GM23338 (cell line): ENCODE data around the gene USP6NL. TPM values are rescaled to one million over a fixed set of nuclear protein-coding genes. Genes with fewer than 3 reads are reported as not detected.

ENCODE experiments used
- ATAC-seq: fragments of 200-7000 bp; cut with Tn5 transposase; 3 replicates; pipeline ENCODE4 v1.9.1; 2020
- DNase-seq: peaks from one replicate; pipeline ENCODE4 v3.0.0-alpha.2; 2015; ENCODE audit warnings: low spot score
- H2AFZ ChIP-seq: fragments of 200-600 bp; sonication (generic); 2 replicates; pipeline ENCODE4 v1.8.0; 2016; ENCODE audit warnings: antibody characterized with exemption, mild to moderate bottlenecking, moderate library complexity
- H3F3A ChIP-seq: fragments of 200-600 bp; sonication (generic); replicated peaks from 2 replicates; pipeline ENCODE4 v1.8.0; 2017; ENCODE audit warnings: antibody characterized with exemption, mixed run types, low read depth
- H3K27ac ChIP-seq: fragments of 200-600 bp; sonication (generic); 2 replicates; pipeline ENCODE4 v1.6.1; 2016; ENCODE audit warnings: low read depth
- H3K27me3 ChIP-seq: fragments of 200-600 bp; sonication (generic); 2 replicates; pipeline ENCODE4 v1.8.0; 2016; ENCODE audit warnings: mild to moderate bottlenecking, mixed run types, moderate library complexity; ENCODE audit not compliant: insufficient read depth
- H3K36me3 ChIP-seq: fragments of 200-600 bp; sonication (generic); 2 replicates; pipeline ENCODE4 v1.8.0; 2016; ENCODE audit warnings: mild to moderate bottlenecking; ENCODE audit not compliant: insufficient read depth
- H3K4me1 ChIP-seq: fragments of 200-600 bp; sonication (generic); 2 replicates; pipeline ENCODE4 v1.8.0; 2016; ENCODE audit warnings: mild to moderate bottlenecking, moderate library complexity; ENCODE audit not compliant: insufficient read depth
- H3K4me2 ChIP-seq: fragments of 200-600 bp; sonication (generic); 2 replicates; pipeline ENCODE4 v1.7.1; 2017; ENCODE audit warnings: mixed run types
- H3K4me3 ChIP-seq: fragments of 200-600 bp; sonication (generic); 2 replicates; pipeline ENCODE4 v1.6.1; 2016; ENCODE audit warnings: mixed run types
- H3K79me2 ChIP-seq: fragments of 200-600 bp; sonication (generic); replicated peaks from 2 replicates; pipeline ENCODE4 v1.8.0; 2017; ENCODE audit warnings: mild to moderate bottlenecking; ENCODE audit not compliant: insufficient read depth
- H3K9me2 ChIP-seq: fragments of 200-600 bp; sonication (generic); 2 replicates; pipeline ENCODE4 v1.8.0; 2017; ENCODE audit not compliant: insufficient read depth
- H4K20me1 ChIP-seq: fragments of 200-600 bp; sonication (generic); replicated peaks from 2 replicates; pipeline ENCODE4 v1.8.0; 2017; ENCODE audit warnings: mild to moderate bottlenecking; ENCODE audit not compliant: insufficient read depth
- H3K27ac Mint-ChIP-seq: 2 replicates; pipeline ENCODE4 v1.8.0; 2020; ENCODE audit warnings: inconsistent platforms, mild to moderate bottlenecking, moderate library complexity, mixed read lengths
- H3K27me3 Mint-ChIP-seq: 3 replicates; pipeline ENCODE4 v1.8.0; 2022; ENCODE audit warnings: low read depth, mild to moderate bottlenecking, moderate library complexity, mixed read lengths, inconsistent platforms; ENCODE audit not compliant: insufficient read depth, poor library complexity
- H3K36me3 Mint-ChIP-seq: 3 replicates; pipeline ENCODE4 v1.8.0; 2021; ENCODE audit warnings: low read depth, mild to moderate bottlenecking, inconsistent platforms, moderate library complexity, mixed read lengths
- H3K4me1 Mint-ChIP-seq: 3 replicates; pipeline ENCODE4 v1.8.0; 2020; ENCODE audit warnings: mild to moderate bottlenecking, inconsistent platforms, mixed read lengths
- H3K4me3 Mint-ChIP-seq: 3 replicates; pipeline ENCODE4 v1.8.0; 2021; ENCODE audit warnings: moderate library complexity, mild to moderate bottlenecking, inconsistent platforms, mixed read lengths
- H3K9me3 Mint-ChIP-seq: 3 replicates; pipeline ENCODE4 v1.8.0; 2020; ENCODE audit warnings: moderate library complexity, mild to moderate bottlenecking, inconsistent platforms, mixed read lengths
- CREB1 ChIP-seq: fragments of 250-450 bp; sonication (Bioruptor Pico); IDR thresholded peaks from 2 replicates; pipeline ENCODE4 v1.5.0; 2020; ENCODE audit warnings: low read depth, mild to moderate bottlenecking, moderate library complexity
- EZH2 ChIP-seq: fragments of 200-600 bp; sonication (generic); IDR thresholded peaks from one replicate; pipeline ENCODE4 v1.8.0; 2017; ENCODE audit warnings: antibody characterized with exemption, mild to moderate bottlenecking, low read depth; ENCODE audit not compliant: unreplicated experiment
- EZH2phosphoT487 ChIP-seq: fragments of 200-600 bp; sonication (generic); IDR thresholded peaks from one replicate; pipeline ENCODE4 v1.8.1; 2018; ENCODE audit warnings: antibody characterized with exemption; ENCODE audit not compliant: unreplicated experiment
- JUNB ChIP-seq: IDR thresholded peaks from one replicate; pipeline ENCODE4 v1.6.1; 2016; ENCODE audit warnings: antibody characterized with exemption; ENCODE audit not compliant: unreplicated experiment
- NANOG ChIP-seq: IDR thresholded peaks from 2 replicates; pipeline ENCODE4 v1.6.1; 2016; ENCODE audit warnings: antibody characterized with exemption, borderline replicate concordance
- POLR2AphosphoS5 ChIP-seq: IDR thresholded peaks from 2 replicates; pipeline ENCODE4 v1.6.1; 2016; ENCODE audit warnings: antibody characterized with exemption, low read depth
- REST ChIP-seq: IDR thresholded peaks from one replicate; pipeline ENCODE4 v1.6.1; 2018; ENCODE audit warnings: antibody characterized with exemption; ENCODE audit not compliant: unreplicated experiment
- STAT1 ChIP-seq: IDR thresholded peaks from one replicate; pipeline ENCODE4 v1.6.1; 2016; ENCODE audit warnings: antibody characterized with exemption; ENCODE audit not compliant: unreplicated experiment
- ZNF114 ChIP-seq: fragments of 250-450 bp; sonication (Bioruptor Pico); IDR thresholded peaks from 2 replicates; pipeline ENCODE4 v1.5.0; 2020; ENCODE audit warnings: mild to moderate bottlenecking, moderate library complexity
- ZNF331 ChIP-seq: fragments of 250-450 bp; sonication (Bioruptor Pico); IDR thresholded peaks from 2 replicates; pipeline ENCODE4 v1.5.0; 2020; ENCODE audit warnings: low read depth, mild to moderate bottlenecking, moderate library complexity
- polyA plus RNA-seq: library from polyadenylated mRNA; unstranded; fragments of >200 nt; fragmentation: Nextera tagmentation; extraction: Ambion mirVana; gene quantifications from 2 replicates; pipeline ENCODE4 v1.2.1, GENCODE V29; 2016
- total RNA-seq: library from RNA; depleted of rRNA; stranded (reverse); fragments of >200 nt; shearing (Covaris generic); gene quantifications from 2 replicates; pipeline ENCODE4 v1.2.3, GENCODE V29; 2014
- TF ChIP-seq, protein P1 (sequence below), 2 experiments: fragments of 200-600 bp in 1 of 2; sonication (generic) in 1 of 2; conservative IDR thresholded peaks; 2 replicates each; pipeline versions ENCODE4 v1.5.1 to v1.6.1; 2016 to 2017; ENCODE audit warnings: antibody characterized with exemption in 2 of 2, low read depth in 2 of 2, mild to moderate bottlenecking in 2 of 2, moderate library complexity in 1 of 2
- TF ChIP-seq, protein P2 (sequence below): IDR thresholded peaks from 2 replicates; pipeline ENCODE4 v1.6.1; 2016; ENCODE audit warnings: antibody characterized with exemption
- TF ChIP-seq, protein P3 (sequence below): fragments of 250-450 bp; sonication (Bioruptor Pico); IDR thresholded peaks from 2 replicates; pipeline ENCODE4 v1.5.0; 2020; ENCODE audit warnings: mild to moderate bottlenecking, moderate library complexity

The USP6NL gene
- total and polyA plus RNA-seq, 2 experiments from 2014 or later, result 8.1 to 29.7 TPM

DNA sequence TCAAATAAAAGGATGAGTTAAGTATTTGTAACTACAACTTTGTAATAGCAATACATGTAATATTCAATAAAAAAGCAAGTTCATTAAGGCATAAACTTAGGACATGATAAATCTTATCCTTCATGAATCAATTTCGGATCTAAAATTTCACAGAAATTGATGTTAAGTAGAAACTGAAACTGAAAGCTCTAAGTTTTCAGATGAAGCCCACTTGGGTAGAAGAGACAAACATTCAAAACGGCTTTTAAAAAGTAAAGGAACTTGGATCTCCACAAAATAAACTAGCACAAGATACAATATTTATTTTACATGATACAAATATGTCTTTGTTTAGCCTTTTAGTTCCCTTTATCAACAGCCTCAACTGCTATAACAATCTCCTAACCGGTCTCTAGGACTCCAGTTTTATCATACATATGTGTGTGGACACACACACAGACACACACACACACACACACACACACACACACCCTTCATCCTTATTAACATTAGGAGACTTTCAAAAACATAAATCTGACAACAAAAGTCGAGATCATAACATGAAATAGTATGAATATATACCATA, 83.7 kb downstream of the USP6NL start:
- Histone ChIP-seq H3K4me1 (peaks cover 19% of the 10 kb centered on the region), H3K4me2 (no peak overlapping the region), H4K20me1 (no peaks in the 10 kb centered on the region), H3K4me3 (no peak overlapping the region), H3K79me2 (peaks cover 54% of the 10 kb centered on the region), H3K36me3 (no peaks in the 10 kb centered on the region; the same call in 1 of the 2 replicates), H3K27ac (no peak overlapping the region), H3K9me2 (no peaks in the 10 kb centered on the region), H3F3A (no peaks in the 10 kb centered on the region), H2AFZ (no peak overlapping the region), H3K27me3 (no peaks in the 10 kb centered on the region)
- H3K4me1 Mint-ChIP-seq, result peaks cover 10% of the 10 kb centered on the region
- H3K36me3 Mint-ChIP-seq, result peaks cover 5% of the 10 kb centered on the region; the same call in 2 of the 3 replicates
- H3K27ac Mint-ChIP-seq, result no peak overlapping the region
- no peak for DNase-seq
- H3K27me3 Mint-ChIP-seq, result no peaks in the 10 kb centered on the region
- H3K9me3 Mint-ChIP-seq, result no peaks in the 10 kb centered on the region
- no peak overlapping the region for H3K4me3 Mint-ChIP-seq
- no peak for ATAC-seq
- TF ChIP-seq, protein P1, sequence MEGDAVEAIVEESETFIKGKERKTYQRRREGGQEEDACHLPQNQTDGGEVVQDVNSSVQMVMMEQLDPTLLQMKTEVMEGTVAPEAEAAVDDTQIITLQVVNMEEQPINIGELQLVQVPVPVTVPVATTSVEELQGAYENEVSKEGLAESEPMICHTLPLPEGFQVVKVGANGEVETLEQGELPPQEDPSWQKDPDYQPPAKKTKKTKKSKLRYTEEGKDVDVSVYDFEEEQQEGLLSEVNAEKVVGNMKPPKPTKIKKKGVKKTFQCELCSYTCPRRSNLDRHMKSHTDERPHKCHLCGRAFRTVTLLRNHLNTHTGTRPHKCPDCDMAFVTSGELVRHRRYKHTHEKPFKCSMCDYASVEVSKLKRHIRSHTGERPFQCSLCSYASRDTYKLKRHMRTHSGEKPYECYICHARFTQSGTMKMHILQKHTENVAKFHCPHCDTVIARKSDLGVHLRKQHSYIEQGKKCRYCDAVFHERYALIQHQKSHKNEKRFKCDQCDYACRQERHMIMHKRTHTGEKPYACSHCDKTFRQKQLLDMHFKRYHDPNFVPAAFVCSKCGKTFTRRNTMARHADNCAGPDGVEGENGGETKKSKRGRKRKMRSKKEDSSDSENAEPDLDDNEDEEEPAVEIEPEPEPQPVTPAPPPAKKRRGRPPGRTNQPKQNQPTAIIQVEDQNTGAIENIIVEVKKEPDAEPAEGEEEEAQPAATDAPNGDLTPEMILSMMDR (conservative IDR thresholded peaks at IDR 0.05; ENCODE audit: low read depth in 2 of 2), result no peak
- no peak for TF ChIP-seq CREB1 (CRISPR knock-in tag)
- TF ChIP-seq EZH2phosphoT487, result no peak
- TF ChIP-seq NANOG, result no peak
- TF ChIP-seq JUNB, result no peak
- TF ChIP-seq, protein P2, sequence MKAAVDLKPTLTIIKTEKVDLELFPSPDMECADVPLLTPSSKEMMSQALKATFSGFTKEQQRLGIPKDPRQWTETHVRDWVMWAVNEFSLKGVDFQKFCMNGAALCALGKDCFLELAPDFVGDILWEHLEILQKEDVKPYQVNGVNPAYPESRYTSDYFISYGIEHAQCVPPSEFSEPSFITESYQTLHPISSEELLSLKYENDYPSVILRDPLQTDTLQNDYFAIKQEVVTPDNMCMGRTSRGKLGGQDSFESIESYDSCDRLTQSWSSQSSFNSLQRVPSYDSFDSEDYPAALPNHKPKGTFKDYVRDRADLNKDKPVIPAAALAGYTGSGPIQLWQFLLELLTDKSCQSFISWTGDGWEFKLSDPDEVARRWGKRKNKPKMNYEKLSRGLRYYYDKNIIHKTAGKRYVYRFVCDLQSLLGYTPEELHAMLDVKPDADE, result no peak
- TF ChIP-seq EZH2, result no peak
- no peak for TF ChIP-seq ZNF114 (CRISPR knock-in tag)
- TF ChIP-seq REST, result no peak
- TF ChIP-seq POLR2AphosphoS5, result no peak
- TF ChIP-seq STAT1, result no peak
- TF ChIP-seq, protein P3, sequence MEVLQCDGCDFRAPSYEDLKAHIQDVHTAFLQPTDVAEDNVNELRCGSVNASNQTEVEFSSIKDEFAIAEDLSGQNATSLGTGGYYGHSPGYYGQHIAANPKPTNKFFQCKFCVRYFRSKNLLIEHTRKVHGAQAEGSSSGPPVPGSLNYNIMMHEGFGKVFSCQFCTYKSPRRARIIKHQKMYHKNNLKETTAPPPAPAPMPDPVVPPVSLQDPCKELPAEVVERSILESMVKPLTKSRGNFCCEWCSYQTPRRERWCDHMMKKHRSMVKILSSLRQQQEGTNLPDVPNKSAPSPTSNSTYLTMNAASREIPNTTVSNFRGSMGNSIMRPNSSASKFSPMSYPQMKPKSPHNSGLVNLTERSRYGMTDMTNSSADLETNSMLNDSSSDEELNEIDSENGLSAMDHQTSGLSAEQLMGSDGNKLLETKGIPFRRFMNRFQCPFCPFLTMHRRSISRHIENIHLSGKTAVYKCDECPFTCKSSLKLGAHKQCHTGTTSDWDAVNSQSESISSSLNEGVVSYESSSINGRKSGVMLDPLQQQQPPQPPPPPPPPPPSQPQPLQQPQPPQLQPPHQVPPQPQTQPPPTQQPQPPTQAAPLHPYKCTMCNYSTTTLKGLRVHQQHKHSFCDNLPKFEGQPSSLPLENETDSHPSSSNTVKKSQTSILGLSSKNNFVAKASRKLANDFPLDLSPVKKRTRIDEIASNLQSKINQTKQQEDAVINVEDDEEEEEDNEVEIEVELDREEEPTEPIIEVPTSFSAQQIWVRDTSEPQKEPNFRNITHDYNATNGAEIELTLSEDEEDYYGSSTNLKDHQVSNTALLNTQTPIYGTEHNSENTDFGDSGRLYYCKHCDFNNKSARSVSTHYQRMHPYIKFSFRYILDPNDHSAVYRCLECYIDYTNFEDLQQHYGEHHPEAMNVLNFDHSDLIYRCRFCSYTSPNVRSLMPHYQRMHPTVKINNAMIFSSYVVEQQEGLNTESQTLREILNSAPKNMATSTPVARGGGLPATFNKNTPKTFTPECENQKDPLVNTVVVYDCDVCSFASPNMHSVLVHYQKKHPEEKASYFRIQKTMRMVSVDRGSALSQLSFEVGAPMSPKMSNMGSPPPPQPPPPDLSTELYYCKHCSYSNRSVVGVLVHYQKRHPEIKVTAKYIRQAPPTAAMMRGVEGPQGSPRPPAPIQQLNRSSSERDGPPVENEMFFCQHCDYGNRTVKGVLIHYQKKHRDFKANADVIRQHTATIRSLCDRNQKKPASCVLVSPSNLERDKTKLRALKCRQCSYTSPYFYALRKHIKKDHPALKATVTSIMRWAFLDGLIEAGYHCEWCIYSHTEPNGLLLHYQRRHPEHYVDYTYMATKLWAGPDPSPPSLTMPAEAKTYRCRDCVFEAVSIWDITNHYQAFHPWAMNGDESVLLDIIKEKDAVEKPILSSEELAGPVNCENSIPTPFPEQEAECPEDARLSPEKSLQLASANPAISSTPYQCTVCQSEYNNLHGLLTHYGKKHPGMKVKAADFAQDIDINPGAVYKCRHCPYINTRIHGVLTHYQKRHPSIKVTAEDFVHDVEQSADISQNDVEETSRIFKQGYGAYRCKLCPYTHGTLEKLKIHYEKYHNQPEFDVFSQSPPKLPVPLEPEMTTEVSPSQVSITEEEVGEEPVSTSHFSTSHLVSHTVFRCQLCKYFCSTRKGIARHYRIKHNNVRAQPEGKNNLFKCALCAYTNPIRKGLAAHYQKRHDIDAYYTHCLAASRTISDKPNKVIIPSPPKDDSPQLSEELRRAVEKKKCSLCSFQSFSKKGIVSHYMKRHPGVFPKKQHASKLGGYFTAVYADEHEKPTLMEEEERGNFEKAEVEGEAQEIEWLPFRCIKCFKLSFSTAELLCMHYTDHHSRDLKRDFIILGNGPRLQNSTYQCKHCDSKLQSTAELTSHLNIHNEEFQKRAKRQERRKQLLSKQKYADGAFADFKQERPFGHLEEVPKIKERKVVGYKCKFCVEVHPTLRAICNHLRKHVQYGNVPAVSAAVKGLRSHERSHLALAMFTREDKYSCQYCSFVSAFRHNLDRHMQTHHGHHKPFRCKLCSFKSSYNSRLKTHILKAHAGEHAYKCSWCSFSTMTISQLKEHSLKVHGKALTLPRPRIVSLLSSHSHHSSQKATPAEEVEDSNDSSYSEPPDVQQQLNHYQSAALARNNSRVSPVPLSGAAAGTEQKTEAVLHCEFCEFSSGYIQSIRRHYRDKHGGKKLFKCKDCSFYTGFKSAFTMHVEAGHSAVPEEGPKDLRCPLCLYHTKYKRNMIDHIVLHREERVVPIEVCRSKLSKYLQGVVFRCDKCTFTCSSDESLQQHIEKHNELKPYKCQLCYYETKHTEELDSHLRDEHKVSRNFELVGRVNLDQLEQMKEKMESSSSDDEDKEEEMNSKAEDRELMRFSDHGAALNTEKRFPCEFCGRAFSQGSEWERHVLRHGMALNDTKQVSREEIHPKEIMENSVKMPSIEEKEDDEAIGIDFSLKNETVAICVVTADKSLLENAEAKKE, result no peak
- no peak for TF ChIP-seq ZNF331
